Epithelial cell of esophagus (primary cell): ENCODE measurements around the gene CACNB4.

Experiments used
- DNase-seq: peaks from one replicate; pipeline ENCODE4 v3.0.0; 2010; ENCODE audit warnings: low read depth
- H3K4me3 ChIP-seq: 2 replicates; pipeline ENCODE4 v1.5.1; 2011; ENCODE audit warnings: mild to moderate bottlenecking, low read length, control low read depth
- TF ChIP-seq, protein P1 (sequence below): IDR thresholded peaks from 2 replicates; pipeline ENCODE4 v1.5.1; 2011; ENCODE audit warnings: low read depth, mild to moderate bottlenecking, low read length, control low read depth, inconsistent platforms; ENCODE audit not compliant: insufficient read depth; ENCODE audit errors: missing control alignments

CACNB4 gene

DNA sequence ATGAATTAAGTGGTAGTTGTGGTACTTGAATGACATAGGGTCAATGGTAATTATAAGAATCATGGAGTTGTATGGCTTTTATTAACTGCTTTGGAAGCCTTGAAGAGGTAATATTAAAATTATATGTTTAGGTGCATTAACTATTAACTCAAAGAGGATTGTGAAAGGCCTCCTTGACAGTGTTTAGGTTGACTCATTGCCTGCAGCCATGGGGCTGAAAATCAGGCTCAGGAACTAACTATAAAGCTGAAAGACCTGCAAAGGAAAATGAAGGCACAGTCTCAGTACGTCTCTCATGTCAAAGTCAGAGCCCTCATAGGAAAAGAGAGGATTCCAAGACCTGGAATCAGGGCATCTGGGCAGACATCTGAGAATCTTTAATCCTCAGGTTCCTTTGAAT lies 31.0 kb downstream of the CACNB4 start:
- TF ChIP-seq, protein P1, sequence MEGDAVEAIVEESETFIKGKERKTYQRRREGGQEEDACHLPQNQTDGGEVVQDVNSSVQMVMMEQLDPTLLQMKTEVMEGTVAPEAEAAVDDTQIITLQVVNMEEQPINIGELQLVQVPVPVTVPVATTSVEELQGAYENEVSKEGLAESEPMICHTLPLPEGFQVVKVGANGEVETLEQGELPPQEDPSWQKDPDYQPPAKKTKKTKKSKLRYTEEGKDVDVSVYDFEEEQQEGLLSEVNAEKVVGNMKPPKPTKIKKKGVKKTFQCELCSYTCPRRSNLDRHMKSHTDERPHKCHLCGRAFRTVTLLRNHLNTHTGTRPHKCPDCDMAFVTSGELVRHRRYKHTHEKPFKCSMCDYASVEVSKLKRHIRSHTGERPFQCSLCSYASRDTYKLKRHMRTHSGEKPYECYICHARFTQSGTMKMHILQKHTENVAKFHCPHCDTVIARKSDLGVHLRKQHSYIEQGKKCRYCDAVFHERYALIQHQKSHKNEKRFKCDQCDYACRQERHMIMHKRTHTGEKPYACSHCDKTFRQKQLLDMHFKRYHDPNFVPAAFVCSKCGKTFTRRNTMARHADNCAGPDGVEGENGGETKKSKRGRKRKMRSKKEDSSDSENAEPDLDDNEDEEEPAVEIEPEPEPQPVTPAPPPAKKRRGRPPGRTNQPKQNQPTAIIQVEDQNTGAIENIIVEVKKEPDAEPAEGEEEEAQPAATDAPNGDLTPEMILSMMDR, result no peak
- peak; percentile 68 for DNase-seq
- H3K4me3 ChIP-seq, result no peak overlapping the region

DNA sequence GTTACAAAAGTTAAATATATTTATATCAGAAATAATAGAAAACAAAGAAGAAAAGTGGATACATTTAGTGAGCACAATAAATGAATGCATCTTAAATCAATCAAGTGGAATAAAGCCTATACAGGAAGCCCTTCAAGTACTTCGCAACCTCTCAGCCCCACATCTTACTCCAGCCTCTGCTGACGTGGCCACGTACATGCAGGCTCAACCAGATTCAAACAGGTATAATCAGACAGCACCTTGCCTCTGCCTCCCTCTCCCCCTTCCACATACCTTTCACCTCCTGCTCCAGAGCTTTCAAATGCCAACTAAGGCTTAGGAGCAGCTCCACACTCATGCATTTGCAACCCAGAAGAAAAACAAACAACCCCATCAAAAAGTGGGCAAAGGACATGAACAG lies 32.9 kb downstream of the CACNB4 start:
- DNase-seq, result no peak
- H3K4me3 ChIP-seq, result no peak overlapping the region
- TF ChIP-seq, protein P1, result no peak

DNA sequence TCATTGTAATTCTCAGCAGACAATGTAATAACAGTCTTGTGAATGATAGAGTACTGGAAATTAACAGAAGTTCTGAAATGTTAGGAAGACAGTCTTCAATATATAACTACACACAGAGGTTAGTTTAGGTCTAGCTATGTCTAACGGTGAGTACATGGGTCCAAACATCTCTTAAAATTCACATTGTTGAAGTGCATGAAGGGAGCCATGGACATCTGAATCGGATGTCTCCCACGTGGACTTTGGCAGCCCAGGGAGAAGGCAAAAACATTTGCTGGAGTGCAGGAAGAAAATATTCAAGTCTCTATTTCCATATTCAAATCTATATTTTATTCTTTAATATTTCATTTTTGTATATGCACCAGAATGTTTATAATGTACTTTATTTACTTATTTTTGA lies 34.8 kb downstream of the CACNB4 start:
- no peak for DNase-seq
- TF ChIP-seq, protein P1, result no peak
- H3K4me3 ChIP-seq, result no peak overlapping the region

DNA sequence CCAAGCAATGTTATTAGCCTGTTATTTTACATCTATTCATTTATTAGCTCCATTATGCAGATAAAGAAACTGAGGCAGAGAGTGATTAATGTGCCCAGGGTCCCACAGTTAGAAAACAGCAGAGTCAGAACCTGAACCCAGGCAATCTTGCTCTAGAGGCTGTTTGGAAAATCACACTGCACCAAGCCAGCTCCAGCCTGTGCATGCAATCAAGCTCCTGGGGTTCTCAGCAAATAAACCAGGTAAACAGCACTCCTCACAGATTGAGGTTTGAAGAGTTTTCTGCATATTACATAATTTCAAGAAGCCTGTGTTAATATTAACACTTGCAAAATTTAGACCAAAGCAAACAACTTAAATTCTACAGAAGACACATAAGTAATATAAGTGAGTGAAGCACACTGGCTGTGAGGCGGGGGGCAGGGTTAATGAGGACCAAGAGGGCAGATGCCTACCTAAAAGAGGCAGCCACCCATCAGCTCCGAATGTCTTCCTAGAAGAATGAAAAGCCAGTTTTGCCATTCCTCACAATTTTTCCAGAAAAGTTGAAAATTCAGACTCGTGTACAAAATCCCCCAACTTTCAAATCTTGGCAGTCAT lies 35.4 kb downstream of the CACNB4 start:
- TF ChIP-seq, protein P1, result no peak
- H3K4me3 ChIP-seq, result no peak overlapping the region
- DNase-seq, result no peak

DNA sequence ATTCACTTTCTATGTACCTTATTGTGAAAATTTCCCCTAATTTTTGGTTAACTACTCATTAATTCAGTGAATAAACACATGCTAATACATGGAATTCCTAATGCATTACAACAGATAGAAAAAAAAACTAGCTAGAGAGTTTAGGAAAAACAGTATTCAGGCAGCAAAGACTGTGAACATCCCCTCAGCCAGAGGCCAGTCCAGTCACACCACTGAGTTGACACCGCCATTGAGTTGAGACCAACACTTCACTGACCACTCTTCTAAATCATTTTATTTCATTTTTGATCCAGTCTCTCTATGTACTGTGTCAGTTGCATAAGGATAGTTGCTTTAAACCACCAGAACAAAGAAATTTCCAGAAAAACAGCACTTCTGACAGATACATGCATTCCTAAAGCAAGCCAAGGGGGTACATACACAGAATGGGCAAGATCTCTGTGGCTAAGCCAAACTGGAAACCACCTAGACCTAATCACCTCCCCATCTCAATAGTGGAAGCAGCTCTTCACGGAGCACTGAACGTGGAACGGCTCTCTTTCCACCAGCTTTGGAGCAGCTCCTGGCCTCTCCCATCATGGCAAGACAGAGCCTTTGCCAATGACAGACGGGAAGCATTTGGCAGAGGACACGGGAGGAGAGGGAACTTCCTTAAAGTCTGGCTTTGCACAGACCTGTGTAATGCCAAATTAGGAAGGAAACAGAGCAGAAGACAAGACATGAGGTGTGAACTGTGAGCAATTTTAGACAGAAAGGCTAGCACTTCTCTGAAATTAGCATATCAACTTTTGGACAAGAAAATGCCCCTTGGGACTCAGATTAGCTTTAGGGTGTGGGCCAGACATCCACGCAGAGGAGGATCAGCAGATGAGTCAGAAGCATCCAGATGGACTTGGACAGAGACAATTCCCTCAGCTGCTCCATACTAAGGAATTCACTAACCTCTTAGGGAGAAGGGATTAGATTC lies 36.4 kb downstream of the CACNB4 start:
- peak; percentile 42 for DNase-seq
- H3K4me3 ChIP-seq, result no peak overlapping the region
- TF ChIP-seq, protein P1, result no peak

DNA sequence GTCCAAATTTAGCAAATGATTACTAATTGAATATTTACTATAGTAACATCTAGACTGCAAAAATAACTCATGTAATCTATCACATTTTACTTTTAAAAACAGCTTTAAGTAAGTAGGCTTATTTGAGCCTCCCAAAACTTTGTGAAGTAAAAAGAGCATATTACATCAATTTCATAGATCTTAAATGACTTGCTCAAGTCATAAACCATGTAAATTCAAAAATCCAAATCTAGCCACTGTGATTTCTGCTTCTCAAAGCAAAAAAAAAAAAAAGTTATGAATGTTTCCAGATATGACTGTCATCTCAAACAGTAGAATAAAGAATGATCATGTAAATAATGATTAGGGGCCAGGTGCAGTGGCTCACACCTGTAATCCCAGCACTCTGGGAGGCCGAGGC lies 37.5 kb downstream of the CACNB4 start:
- no peak overlapping the region for H3K4me3 ChIP-seq
- TF ChIP-seq, protein P1, result no peak
- no peak for DNase-seq
